ENCODE results near the gene TANC1.

GRCh38 chr2:158955842-158956365 lies 12.5 kb upstream of the TANC1 start:
- TF ChIP-seq CTCF (IDR thresholded peaks at IDR 0.05; ENCODE audit: extremely low read depth in 1 of 2, insufficient read depth in 1 of 2, low read depth in 1 of 2, low read length in 2 of 2) (no peak), EZH2 (IDR thresholded peaks at IDR 0.05; ENCODE audit: borderline replicate concordance, low read depth, low read length, severe bottlenecking) (no peak), POLR2A (IDR thresholded peaks at IDR 0.05; ENCODE audit: low read depth, low read length) (no peak), POLR2AphosphoS5 (IDR thresholded peaks at IDR 0.05; ENCODE audit: insufficient read depth, low read depth, low read length) (no peak), MAX (IDR thresholded peaks at IDR 0.05; ENCODE audit: insufficient read depth, insufficient read length) (no peak)
